Ovary (tissue), 3 donors: ENCODE measurements around the gene AKIRIN1.

Experiments used
- EP300 ChIP-seq: sonication (generic); formaldehyde crosslinking; IDR thresholded peaks from one replicate; pipeline ENCODE4 v1.6.1; 2017; ENCODE audit warnings: antibody characterized with exemption
- POLR2A ChIP-seq: fragments of 450-650 bp; IDR thresholded peaks from one replicate; pipeline ENCODE4 v1.6.1; 2017; ENCODE audit warnings: antibody characterized with exemption, mild to moderate bottlenecking, moderate library complexity
- TF ChIP-seq, protein P1 (sequence below), 3 donors: fragments of 450-650 bp in 2 of 3; fragments of 200-600 bp in 1 of 3; IDR thresholded peaks; one replicate each; pipeline versions ENCODE4 v1.5.1 to v1.8.0; 2016 to 2022; ENCODE audit warnings: antibody characterized with exemption in 3 of 3, mild to moderate bottlenecking in 1 of 3
- donor health status: DM: no; HTN: no; CAD: no.

DNA sequence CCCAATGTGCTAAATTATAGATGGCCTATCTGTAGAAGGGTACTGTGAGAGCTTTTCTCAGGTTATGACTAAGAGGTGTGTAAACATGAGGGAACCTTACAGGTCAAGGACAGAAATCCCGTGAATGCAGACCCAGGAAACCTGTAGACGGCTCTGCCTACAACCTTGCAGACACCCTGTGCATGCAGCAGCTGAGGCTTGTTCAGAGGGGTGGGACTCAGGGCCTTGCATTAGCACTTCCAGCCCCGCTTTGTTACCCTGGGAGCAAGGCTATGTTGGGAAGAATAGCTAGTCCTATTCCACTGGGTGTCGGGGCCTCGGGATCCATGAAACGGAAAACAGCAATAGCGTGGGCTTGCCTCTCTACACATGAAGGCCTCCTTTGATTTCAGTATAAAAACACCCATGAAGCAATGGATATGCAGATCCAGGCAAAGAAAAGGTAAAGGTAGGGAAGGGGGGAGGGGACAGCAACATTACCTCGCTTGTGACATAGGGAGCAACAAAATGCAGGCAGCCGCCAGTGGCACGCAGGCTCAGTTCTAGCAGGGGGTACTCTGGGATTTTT is 25.6 kb downstream of the AKIRIN1 start:
- TF ChIP-seq, protein P1, sequence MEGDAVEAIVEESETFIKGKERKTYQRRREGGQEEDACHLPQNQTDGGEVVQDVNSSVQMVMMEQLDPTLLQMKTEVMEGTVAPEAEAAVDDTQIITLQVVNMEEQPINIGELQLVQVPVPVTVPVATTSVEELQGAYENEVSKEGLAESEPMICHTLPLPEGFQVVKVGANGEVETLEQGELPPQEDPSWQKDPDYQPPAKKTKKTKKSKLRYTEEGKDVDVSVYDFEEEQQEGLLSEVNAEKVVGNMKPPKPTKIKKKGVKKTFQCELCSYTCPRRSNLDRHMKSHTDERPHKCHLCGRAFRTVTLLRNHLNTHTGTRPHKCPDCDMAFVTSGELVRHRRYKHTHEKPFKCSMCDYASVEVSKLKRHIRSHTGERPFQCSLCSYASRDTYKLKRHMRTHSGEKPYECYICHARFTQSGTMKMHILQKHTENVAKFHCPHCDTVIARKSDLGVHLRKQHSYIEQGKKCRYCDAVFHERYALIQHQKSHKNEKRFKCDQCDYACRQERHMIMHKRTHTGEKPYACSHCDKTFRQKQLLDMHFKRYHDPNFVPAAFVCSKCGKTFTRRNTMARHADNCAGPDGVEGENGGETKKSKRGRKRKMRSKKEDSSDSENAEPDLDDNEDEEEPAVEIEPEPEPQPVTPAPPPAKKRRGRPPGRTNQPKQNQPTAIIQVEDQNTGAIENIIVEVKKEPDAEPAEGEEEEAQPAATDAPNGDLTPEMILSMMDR (IDR thresholded peaks at IDR 0.05): no peak
- no peak for TF ChIP-seq POLR2A
- no peak for TF ChIP-seq EP300
